NCI-H446 treated with DMSO at 0.1 percent for 48 hours (cell line): Measurements from ENCODE around the gene CD86.
"Not testable (repeated sequence)": the region's sequence is repeated elsewhere in the genome, so short reads cannot be mapped to it uniquely, and the experiment has no call there.

ENCODE experiments used
- DNase-seq: peaks from one replicate; lab custom pipeline; 2025; lab: John Stamatoyannopoulos, UW

Gene CD86

GRCh38 chr3:122055215-122055614 is at the start of gene CD86:
CD86 (plus strand) TSS chr3:122055362; CDS start chr3:122055490, 128 bp downstream.
- DNase-seq = no peak

GRCh38 chr3:122006267-122006666 is 48.9 kb upstream of the CD86 start:
- DNase-seq = no peak

- no peak for DNase-seq
These were observed 47.0 kb upstream of the CD86 start for GRCh38 chr3:122008166-122008565.

- DNase-seq = no peak
These were observed 44.7 kb upstream of the CD86 start for GRCh38 chr3:122010506-122010905.

GRCh38 chr3:122011396-122011795 is 43.8 kb upstream of the CD86 start:
- no peak for DNase-seq

- DNase-seq = no peak
These were observed 42.3 kb upstream of the CD86 start for GRCh38 chr3:122012821-122013220.

GRCh38 chr3:122013448-122013925 is 41.7 kb upstream of the CD86 start:
- no peak for DNase-seq

GRCh38 chr3:122014741-122015140 is 40.4 kb upstream of the CD86 start:
- no peak for DNase-seq

- DNase-seq = no peak
These were observed 35.7 kb upstream of the CD86 start for GRCh38 chr3:122019493-122019892.

GRCh38 chr3:122021037-122021436 is 34.1 kb upstream of the CD86 start:
- no peak for DNase-seq

- no peak for DNase-seq
These were observed 33.3 kb upstream of the CD86 start, which contains the start of gene ILDR1 for GRCh38 chr3:122021811-122022401. ILDR1 (minus strand) TSS chr3:122022247; CDS start chr3:122022077, 170 bp downstream.

GRCh38 chr3:122023335-122023910 is 31.7 kb upstream of the CD86 start:
- no peak for DNase-seq

- DNase-seq = no peak
These were observed 30.4 kb upstream of the CD86 start for GRCh38 chr3:122024800-122025199.

- DNase-seq = no peak
These were observed 29.9 kb upstream of the CD86 start for GRCh38 chr3:122025296-122025695.

GRCh38 chr3:122030381-122031122 is 24.6 kb upstream of the CD86 start:
- DNase-seq = no peak

GRCh38 chr3:122031123-122031468 is 24.1 kb upstream of the CD86 start:
- DNase-seq = no peak

GRCh38 chr3:122032531-122032930 is 22.6 kb upstream of the CD86 start:
- no peak for DNase-seq

- no peak for DNase-seq
These were observed 22.1 kb upstream of the CD86 start for GRCh38 chr3:122033023-122033422.

- DNase-seq = not testable (repeated sequence)
These were observed 7.9 kb upstream of the CD86 start for GRCh38 chr3:122047296-122047695.

- not testable (repeated sequence) for DNase-seq
These were observed 7.4 kb upstream of the CD86 start for GRCh38 chr3:122047773-122048172.

- no peak for DNase-seq
These were observed 2.2 kb upstream of the CD86 start for GRCh38 chr3:122052968-122053367.

GRCh38 chr3:122057671-122058070 is 2.5 kb downstream of the CD86 start:
- DNase-seq = no peak

GRCh38 chr3:122058294-122058693 is 3.1 kb downstream of the CD86 start:
- DNase-seq = no peak
